ENCODE measurements around the gene CDCP1.
"Not testable (repeated sequence)": the region's sequence is repeated elsewhere in the genome, so short reads cannot be mapped to it uniquely, and the experiment has no call there.

The CDCP1 gene

DNA sequence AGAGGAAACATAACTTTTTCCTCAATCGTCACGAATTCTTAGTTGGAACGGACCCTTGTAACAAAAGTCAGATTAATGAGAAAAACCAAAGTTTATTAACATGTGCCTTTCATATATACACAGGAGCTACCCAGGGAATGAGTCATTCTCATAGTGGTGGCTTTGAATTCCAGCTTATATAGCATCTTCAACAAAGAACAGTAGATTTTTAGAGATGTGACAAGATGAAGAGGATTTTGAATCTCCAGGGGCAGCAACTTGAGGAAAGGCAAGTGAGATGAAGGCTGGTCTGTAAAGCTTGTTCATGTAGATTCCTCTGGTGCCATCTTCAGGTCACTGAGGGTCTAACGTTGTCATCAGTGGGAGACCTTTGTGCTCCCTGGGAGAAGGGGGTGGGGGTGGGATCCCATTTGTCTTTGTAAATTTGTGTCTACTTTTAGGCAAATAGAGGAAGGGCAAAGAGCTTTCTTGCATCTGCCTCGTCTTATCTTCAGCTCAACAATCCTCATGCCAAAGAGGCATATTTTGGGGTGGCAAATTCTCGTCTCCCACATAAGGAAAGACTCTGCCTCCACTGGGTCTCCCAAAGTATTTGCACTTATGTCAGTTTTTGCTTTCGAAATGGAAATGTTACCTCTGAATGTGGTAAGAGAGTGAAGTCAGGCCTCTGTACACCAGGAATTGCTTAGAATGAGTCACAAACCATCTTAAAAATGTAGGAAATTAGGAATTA is 90.6 kb downstream of the CDCP1 start:
- no peak for DNase-seq (ENCODE audit: low read depth)
- TF ChIP-seq, protein P1, sequence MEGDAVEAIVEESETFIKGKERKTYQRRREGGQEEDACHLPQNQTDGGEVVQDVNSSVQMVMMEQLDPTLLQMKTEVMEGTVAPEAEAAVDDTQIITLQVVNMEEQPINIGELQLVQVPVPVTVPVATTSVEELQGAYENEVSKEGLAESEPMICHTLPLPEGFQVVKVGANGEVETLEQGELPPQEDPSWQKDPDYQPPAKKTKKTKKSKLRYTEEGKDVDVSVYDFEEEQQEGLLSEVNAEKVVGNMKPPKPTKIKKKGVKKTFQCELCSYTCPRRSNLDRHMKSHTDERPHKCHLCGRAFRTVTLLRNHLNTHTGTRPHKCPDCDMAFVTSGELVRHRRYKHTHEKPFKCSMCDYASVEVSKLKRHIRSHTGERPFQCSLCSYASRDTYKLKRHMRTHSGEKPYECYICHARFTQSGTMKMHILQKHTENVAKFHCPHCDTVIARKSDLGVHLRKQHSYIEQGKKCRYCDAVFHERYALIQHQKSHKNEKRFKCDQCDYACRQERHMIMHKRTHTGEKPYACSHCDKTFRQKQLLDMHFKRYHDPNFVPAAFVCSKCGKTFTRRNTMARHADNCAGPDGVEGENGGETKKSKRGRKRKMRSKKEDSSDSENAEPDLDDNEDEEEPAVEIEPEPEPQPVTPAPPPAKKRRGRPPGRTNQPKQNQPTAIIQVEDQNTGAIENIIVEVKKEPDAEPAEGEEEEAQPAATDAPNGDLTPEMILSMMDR (conservative IDR thresholded peaks at IDR 0.05; ENCODE audit: low read depth, low read length): no peak
- no peak overlapping the region for H3K4me3 ChIP-seq (ENCODE audit: low read length)

DNA sequence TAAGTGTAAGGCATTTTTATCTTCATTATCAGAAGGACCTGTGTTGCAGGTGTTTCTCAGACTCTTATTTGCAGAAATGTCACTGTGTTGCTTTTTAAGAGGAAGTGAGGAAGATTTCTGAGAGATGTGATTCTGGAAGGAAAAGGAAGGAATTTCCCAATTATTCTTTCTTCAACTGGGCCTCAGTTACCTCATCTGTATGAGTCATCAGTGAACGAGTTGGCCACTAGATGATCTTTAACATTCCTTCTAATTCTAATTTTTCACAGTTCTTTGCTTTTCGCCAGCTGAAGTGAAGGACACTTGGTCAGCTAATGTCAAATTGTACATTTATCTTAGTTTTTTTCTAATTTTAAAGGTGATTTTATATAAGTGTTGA is 91.2 kb downstream of the CDCP1 start:
- TF ChIP-seq, protein P1 (conservative IDR thresholded peaks at IDR 0.05; ENCODE audit: low read depth, low read length): no peak
- no peak for DNase-seq (ENCODE audit: low read depth)
- no peak overlapping the region for H3K4me3 ChIP-seq (ENCODE audit: low read length)

DNA sequence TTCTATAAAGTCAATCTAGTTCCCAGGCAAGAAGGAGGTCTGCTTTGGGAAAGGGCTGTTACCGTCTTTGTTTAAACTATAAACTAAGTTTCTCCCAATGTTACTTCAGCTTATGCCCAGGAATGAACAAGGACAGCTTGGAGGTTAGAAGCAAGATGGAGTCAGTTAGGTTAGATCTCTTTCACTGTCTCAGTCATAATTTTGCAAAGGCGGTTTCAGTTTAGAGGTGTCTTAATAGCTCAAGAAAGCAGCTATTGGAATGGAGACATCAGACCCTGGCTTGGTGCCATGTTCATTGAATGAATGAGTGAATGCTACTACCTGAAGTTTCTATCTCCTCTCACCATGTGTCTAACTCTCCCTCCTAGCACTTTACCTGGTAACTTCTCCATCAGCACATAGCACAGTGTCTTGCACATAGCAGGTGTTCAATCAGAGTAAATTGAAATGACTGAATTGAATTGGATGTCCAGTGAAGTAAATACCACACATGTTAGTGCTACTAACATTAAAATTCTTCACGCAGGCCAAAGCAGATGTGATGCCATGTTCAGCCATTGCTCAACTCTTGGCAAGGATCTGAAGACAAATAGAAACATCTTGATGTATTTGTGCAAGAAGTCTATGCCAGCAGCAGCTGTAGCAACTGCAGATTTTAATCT is 91.9 kb downstream of the CDCP1 start:
- no peak overlapping the region for H3K4me3 ChIP-seq (ENCODE audit: low read length)
- DNase-seq (ENCODE audit: low read depth): no peak
- TF ChIP-seq, protein P1 (conservative IDR thresholded peaks at IDR 0.05; ENCODE audit: low read depth, low read length): no peak

DNA sequence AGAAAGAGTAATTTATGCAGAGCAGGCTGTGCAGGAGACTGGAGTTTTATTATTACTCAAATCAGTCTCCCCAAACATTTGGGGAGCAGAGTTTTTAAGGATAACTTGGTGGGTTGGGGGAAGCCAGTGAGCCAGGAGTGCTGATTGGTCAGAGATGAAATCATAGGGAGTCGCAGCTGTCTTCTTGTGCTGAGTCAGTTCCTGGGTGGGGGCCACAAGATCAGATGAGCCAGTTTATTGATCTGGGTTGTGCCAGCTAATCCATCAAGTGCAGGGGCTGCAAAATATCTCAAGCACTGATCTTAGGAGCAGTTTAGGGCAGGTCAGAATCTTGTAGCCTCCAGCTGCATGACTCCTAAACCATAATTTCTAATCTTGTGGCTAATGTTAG is 92.4 kb downstream of the CDCP1 start:
- not testable (repeated sequence) for DNase-seq (ENCODE audit: low read depth); H3K4me3 ChIP-seq (ENCODE audit: low read length)

DNA sequence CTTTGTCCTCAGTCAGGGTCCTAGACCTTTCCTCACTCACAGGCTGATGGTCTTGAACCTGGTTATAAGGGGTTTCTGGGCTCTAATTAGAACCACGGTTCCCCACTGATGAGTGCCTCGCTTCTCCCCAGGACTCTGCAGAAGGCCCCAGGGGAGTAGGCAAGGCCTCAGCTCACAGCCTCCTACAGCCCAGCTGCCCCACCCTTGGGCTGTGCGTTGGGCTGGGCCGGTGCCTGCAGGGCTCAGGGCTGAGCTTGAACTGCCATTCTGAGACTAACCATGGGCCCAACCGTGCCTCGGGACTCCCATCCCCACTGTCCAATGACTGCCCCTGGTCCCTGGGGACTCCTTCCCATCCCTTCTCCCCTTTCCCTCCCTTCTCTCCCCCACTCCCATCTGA is 94.5 kb downstream of the CDCP1 start:
- DNase-seq (ENCODE audit: low read depth): no peak
- TF ChIP-seq, protein P1 (conservative IDR thresholded peaks at IDR 0.05; ENCODE audit: low read depth, low read length): no peak
- H3K4me3 ChIP-seq (ENCODE audit: low read length): no peak overlapping the region

DNA sequence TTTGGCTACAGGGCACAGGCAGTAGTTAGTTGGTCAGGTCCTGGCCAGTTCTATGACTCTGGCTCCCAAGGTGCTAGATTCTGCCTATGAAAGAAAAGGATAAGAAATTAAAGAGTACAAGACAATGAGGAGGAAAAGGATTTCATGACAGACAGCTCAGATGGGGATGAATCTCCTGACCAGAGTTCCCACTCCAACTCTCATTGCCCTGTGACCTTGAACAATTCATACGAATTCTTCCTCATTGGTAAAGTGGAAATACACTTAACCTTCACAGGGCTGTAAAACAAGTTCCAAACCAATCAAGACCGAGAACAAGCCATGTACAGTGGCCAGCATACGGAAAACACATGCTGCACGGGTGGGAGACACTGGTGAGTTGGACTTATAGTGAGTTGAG is 96.4 kb downstream of the CDCP1 start:
- TF ChIP-seq, protein P1 (conservative IDR thresholded peaks at IDR 0.05; ENCODE audit: low read depth, low read length): no peak
- no peak for DNase-seq (ENCODE audit: low read depth)
- no peak overlapping the region for H3K4me3 ChIP-seq (ENCODE audit: low read length)

DNA sequence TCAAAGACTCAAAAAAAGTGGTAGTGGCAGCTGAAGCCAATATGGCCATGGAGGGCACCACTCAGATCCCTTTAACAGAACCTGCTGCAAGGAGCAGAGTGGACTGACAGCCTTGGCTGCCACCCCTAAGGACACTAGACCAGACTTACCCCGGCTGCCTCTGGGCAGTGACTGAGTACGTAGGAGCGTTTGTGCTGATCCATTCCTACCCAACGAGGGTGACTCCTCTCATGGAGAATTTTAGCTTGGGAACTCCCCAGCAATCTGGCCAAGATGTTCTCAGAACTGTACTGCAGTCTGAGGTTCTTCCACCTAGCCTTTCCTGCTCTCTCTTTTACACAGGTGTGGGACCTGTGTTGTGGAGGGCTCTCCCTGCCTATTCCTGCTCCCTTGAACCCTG is 97.9 kb downstream of the CDCP1 start:
- no peak overlapping the region for H3K4me3 ChIP-seq (ENCODE audit: low read length)
- TF ChIP-seq, protein P1 (conservative IDR thresholded peaks at IDR 0.05; ENCODE audit: low read depth, low read length): no peak
- no peak for DNase-seq (ENCODE audit: low read depth)

Data from retinal pigment epithelial cell (primary cell).